Peyer's patch (tissue), 4 donors: Measurements from ENCODE around the gene PLCXD1. TPM values are rescaled to one million over a fixed set of nuclear protein-coding genes. Genes with fewer than 3 reads are reported as not detected.

ENCODE experiments used
- DNase-seq, 3 donors: peaks; one replicate each; pipeline ENCODE4 v3.0.0-alpha.2; 2017 to 2019
- H3K27ac ChIP-seq, 4 donors: fragments of 200-600 bp; sonication (generic); one replicate each; pipeline ENCODE4 v1.5.1; 2016 to 2019
- H3K27me3 ChIP-seq, 2 donors: fragments of 200-600 bp; sonication (generic); one replicate each; pipeline ENCODE4 v1.5.1; 2019
- H3K36me3 ChIP-seq, 3 donors: fragments of 200-600 bp; sonication (generic); one replicate each; pipeline ENCODE4 v1.5.1; 2016 to 2019
- H3K4me1 ChIP-seq, 4 donors: fragments of 200-600 bp; sonication (generic); one replicate each; pipeline ENCODE4 v1.5.1; 2016 to 2019
- H3K4me3 ChIP-seq, 4 donors: fragments of 200-600 bp; sonication (generic); 1 replicate in 3 of 4; 2 replicates in 1 of 4; pipeline ENCODE4 v1.5.1; 2016 to 2019; ENCODE audit warnings: mild to moderate bottlenecking in 1 of 4
- H3K9me3 ChIP-seq, 4 donors: fragments of 200-600 bp; sonication (generic); one replicate each; pipeline ENCODE4 v1.5.1; 2016 to 2019; ENCODE audit warnings: mild to moderate bottlenecking in 1 of 4
- POLR2A ChIP-seq, 2 donors: fragments of 450-650 bp; IDR thresholded peaks; one replicate each; pipeline ENCODE4 v1.5.1; 2017; ENCODE audit warnings: antibody characterized with exemption in 2 of 2, mild to moderate bottlenecking in 2 of 2, moderate library complexity in 2 of 2
- total RNA-seq, 4 donors: library from RNA; depleted of rRNA; stranded (reverse); fragments of >200 nt; gene quantifications; one replicate each; pipeline ENCODE4 v1.1.0, GENCODE V29; 2016
- TF ChIP-seq, protein P1 (sequence below), 6 experiments: fragments of 450-650 bp in 4 of 6; fragments of 200-600 bp in 2 of 6; sonication (generic) in 1 of 6; IDR thresholded peaks; one replicate each; pipeline ENCODE4 v1.5.1; 2017 to 2019; ENCODE audit warnings: antibody characterized with exemption in 6 of 6, mild to moderate bottlenecking in 3 of 6, moderate library complexity in 1 of 6

The PLCXD1 gene
- total RNA-seq, 4 donors from 2014 or later: 12.7 to 73.4 (median 18.9) TPM

DNA sequence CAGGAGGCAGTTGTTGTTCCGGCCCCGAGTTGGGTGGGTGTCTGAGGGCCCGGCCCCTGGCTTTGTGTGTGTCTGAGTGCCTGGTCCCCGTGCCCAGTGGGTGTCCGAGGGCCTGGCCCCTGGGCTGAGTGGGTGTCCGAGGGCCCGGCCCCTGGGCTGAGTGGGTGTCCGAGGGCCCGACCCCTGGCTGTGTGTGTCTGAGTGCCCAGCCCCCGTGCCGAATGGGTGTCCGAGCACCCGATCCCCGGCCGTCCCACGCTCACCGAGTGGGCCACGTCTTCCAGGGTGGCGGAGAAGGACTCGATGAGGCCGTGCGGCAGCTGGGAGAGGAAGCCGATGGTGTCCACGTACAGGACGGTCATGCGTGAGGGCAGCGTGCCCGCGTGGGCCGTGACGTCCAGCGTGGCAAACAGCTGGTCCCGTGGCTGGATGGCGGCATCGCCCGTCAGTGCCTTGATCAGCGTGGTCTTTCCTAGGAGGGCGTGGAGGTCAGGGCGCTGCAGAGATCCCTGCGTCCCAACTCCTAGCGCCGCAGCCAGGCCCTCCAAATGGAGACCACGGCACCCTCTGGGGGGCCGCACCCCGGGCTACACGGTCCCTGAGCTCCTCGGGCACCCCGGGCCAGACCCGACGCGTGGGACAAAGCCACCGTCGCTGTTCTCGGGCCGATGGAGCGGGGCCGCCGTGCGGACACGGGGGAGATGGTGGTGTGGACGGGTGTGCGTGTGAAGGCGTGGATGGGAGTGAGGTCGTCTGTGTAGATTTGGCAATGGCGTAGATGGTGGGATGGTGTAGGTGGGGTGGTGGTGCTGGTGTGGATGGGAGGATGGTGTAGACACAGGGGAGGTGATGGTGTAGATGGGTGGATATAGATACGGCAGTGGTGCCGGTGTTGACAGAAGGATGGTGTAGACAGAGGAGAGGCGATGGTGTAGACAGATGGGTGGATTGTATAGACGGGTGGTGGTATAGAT is 30.3 kb downstream of the PLCXD1 start:
- no peak for TF ChIP-seq POLR2A (IDR thresholded peaks at IDR 0.05)
- TF ChIP-seq, protein P1, sequence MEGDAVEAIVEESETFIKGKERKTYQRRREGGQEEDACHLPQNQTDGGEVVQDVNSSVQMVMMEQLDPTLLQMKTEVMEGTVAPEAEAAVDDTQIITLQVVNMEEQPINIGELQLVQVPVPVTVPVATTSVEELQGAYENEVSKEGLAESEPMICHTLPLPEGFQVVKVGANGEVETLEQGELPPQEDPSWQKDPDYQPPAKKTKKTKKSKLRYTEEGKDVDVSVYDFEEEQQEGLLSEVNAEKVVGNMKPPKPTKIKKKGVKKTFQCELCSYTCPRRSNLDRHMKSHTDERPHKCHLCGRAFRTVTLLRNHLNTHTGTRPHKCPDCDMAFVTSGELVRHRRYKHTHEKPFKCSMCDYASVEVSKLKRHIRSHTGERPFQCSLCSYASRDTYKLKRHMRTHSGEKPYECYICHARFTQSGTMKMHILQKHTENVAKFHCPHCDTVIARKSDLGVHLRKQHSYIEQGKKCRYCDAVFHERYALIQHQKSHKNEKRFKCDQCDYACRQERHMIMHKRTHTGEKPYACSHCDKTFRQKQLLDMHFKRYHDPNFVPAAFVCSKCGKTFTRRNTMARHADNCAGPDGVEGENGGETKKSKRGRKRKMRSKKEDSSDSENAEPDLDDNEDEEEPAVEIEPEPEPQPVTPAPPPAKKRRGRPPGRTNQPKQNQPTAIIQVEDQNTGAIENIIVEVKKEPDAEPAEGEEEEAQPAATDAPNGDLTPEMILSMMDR (IDR thresholded peaks at IDR 0.05): no peak
- H3K36me3 ChIP-seq: peaks cover 0 to 83% (median 0%) of the 10 kb centered on the region in 3 donors
- no peaks in the 10 kb centered on the region for H3K9me3 ChIP-seq
- DNase-seq: no peak
- no peaks in the 10 kb centered on the region for H3K27me3 ChIP-seq
- no peaks in the 10 kb centered on the region for H3K4me1 ChIP-seq
- H3K27ac ChIP-seq: no peak overlapping the region
- H3K4me3 ChIP-seq: no peak overlapping the region

DNA sequence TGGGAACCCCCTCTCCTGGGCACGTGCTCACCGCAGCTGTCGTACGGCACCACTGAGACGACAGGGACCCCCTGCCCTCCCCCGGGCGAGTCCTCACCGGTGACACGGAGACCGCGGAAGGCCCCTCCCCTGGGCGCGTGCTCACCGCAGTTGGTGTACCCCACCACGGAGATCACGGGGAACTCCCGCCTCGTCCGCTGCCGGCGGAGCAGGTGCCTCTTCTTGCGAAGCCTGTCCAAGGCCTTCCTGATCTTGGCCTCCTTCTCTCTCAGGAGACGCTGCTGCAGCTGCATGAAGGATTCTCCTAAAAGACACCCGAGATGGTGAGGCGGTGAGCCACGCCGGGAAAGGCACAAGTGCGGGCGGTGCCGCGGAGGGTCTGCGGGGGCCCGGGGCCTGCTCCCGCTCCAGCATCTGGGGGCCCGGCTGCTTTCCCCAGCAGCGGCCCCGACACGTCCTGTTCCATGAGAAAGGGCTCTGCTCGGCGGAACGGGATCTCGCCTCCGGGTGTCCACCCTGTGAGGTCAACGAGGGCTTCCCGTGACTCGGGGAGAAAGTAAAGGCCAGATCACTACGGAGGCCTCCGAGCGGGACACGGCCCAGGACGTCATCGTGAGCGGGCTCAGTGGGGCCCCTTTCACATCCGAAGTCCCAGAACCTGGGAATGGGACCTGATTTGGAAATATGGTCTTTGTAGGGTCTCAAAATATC is 31.6 kb downstream of the PLCXD1 start:
- Histone ChIP-seq H3K36me3 (peaks cover 0 to 78% (median 0%) of the 10 kb centered on the region in 3 donors), H3K4me3 (no peak overlapping the region)
- no peak for TF ChIP-seq POLR2A (IDR thresholded peaks at IDR 0.05)
- TF ChIP-seq, protein P1 (IDR thresholded peaks at IDR 0.05): no peak

DNA sequence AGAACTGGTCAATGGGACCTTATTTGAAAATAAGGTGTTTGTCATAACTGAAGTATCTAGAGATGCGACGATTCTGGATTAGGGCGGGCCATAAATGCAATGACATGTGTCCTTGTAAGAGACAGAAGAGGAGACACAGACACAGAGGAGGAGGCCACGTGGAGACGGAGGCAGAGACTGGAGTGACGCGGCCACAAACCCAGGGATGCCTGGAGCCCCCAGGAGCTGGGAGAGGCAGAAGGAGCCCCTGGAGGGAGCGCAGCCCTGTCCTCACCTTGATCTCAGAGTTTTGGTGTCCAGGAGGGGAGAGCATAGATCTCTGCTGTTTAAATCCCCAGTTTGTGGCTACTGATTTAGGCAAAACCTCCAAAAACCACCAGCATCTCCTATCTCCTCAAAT is 32.4 kb downstream of the PLCXD1 start:
- Histone ChIP-seq H3K4me3 (no peak overlapping the region), H3K27ac (no peak overlapping the region), H3K27me3 (no peaks in the 10 kb centered on the region), H3K9me3 (no peaks in the 10 kb centered on the region), H3K4me1 (no peaks in the 10 kb centered on the region), H3K36me3 (peaks cover 0 to 70% (median 0%) of the 10 kb centered on the region in 3 donors)
- TF ChIP-seq, protein P1 (IDR thresholded peaks at IDR 0.05): no peak
- no peak for TF ChIP-seq POLR2A (IDR thresholded peaks at IDR 0.05)
- DNase-seq: no peak

More for the DNA sequence above, 31.6 kb downstream of the PLCXD1 start:
- Histone ChIP-seq H3K9me3 (no peaks in the 10 kb centered on the region), H3K4me1 (no peaks in the 10 kb centered on the region), H3K27me3 (no peaks in the 10 kb centered on the region), H3K27ac (no peak overlapping the region)
- DNase-seq: no peak

DNA sequence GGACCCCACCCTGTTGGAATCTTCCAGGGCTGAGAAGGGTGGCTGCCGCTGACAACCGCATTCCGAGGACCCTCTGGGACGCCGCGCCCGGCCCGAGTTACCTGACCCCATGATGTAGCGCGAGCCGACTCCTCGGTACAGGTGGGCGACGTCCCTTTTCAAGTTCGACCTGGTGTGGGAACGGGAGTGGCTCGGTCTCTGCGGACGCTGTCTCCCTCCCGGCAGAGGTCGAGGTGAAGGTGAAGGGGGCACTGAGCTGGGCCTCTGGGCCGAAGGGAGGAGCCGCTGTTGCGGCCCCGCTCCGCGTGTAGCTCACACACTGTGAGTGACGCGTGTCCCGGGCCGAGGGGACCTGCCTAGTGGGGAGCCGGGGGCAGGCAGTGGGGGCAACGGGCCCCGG is 32.9 kb downstream of the PLCXD1 start:
- H3K9me3 ChIP-seq: no peaks in the 10 kb centered on the region
- H3K4me3 ChIP-seq: no peak overlapping the region
- TF ChIP-seq POLR2A (IDR thresholded peaks at IDR 0.05): no peak
- TF ChIP-seq, protein P1 (IDR thresholded peaks at IDR 0.05): no peak
- H3K4me1 ChIP-seq: no peaks in the 10 kb centered on the region
- DNase-seq: no peak
- peaks cover 0 to 66% (median 0%) of the 10 kb centered on the region in 3 donors for H3K36me3 ChIP-seq
- H3K27ac ChIP-seq: no peak overlapping the region
- no peaks in the 10 kb centered on the region for H3K27me3 ChIP-seq

DNA sequence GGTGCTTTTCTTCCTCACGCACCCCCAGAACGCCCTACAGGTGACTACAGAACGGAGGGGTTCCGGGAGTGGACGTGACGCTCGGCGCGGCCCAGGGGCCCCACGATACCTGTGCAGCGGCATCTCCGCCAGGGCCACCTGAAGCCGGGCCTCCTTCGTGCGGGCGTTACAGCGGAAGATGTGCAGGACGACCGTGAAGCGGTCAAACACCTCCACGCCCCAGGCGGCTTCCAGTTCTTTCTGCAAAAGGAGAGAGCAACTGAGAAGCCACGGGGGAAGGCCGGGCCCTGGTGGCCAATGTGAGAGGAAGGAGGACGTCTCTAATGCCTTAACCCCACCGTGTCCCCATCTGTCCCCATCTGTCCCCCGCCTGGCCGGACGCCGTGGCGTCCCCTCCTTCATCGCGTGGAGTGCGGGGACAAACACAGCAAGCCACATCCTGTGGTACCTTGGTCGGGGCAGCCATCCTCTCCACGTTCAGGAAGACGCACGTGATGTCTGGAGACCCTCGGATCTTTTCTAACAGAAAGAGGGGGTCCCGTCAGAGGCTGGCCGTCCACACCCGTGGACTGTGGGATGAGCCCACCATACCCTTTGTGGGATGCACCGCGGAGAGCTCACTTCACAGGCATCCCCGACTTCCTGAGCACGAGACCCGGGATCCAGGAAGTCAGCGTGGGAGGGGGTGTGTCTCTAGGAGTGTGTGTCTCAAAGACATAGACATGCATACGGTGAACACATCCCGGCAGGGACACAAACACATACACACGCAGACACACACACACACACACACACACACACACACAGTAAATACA is 33.8 kb downstream of the PLCXD1 start:
- Histone ChIP-seq H3K27me3 (no peaks in the 10 kb centered on the region), H3K27ac (no peak overlapping the region), H3K36me3 (peaks cover 0 to 59% (median 0%) of the 10 kb centered on the region in 3 donors), H3K4me1 (peaks cover 0 to 6% (median 5%) of the 10 kb centered on the region in 4 donors), H3K4me3 (no peak overlapping the region), H3K9me3 (no peaks in the 10 kb centered on the region)
- TF ChIP-seq, protein P1 (IDR thresholded peaks at IDR 0.05): no peak
- TF ChIP-seq POLR2A (IDR thresholded peaks at IDR 0.05): no peak
- DNase-seq: no peak
